Measurements from ENCODE around the gene PXDN. TPM values are rescaled to one million over a fixed set of nuclear protein-coding genes. Genes with fewer than 3 reads are reported as not detected.
"Not testable (repeated sequence)": the region's sequence is repeated elsewhere in the genome, so short reads cannot be mapped to it uniquely, and the experiment has no call there.

The PXDN gene
- total RNA-seq, 1 experiment from 2014 or later = 146 TPM

DNA sequence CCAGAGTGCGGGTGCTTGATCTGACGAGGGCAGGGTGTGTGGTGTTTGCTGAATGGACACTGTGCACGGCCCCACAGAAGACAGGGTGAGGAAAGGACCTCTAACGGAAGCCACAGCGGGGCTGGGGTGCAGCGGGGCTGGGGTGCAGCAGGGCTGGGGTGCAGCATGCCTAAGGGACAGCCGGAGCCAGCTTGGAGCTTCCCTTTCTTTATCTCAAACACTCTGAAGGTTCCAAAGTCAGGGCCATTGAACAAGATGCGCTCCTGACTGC is 35.0 kb downstream of the PXDN start (continued):
- no peak for TF ChIP-seq JAZF1 (CRISPR knock-in tag; IDR thresholded peaks at IDR 0.05)

- H3K27me3 Mint-ChIP-seq (ENCODE audit: low read depth) = no peaks in the 10 kb centered on the region
- no peak for DNase-seq (ENCODE audit: low spot score)
- CTCF ChIA-PET = interaction anchor here (0.6 to 1.4 kb wide), 8 partner anchors 12 to 158 kb away, joined by 3 to 11 read pairs (median 4); no protein-coding TSS in a partner anchor
- no peak; the same call in 1 of the 2 replicates for ATAC-seq
- H3K36me3 Mint-ChIP-seq = no peaks in the 10 kb centered on the region
- TF ChIP-seq TEAD4 (CRISPR knock-in tag; IDR thresholded peaks at IDR 0.05) (no peak), E2F4 (CRISPR knock-in tag; IDR thresholded peaks at IDR 0.05; ENCODE audit: borderline replicate concordance, low read depth) (no peak), ZNF121 (CRISPR knock-in tag; IDR thresholded peaks at IDR 0.05) (no peak), PRDM15 (CRISPR knock-in tag; IDR thresholded peaks at IDR 0.05) (no peak), KAT7 (CRISPR knock-in tag; IDR thresholded peaks at IDR 0.05; ENCODE audit: borderline replicate concordance) (no peak), RELA (CRISPR knock-in tag; IDR thresholded peaks at IDR 0.05; ENCODE audit: borderline replicate concordance) (no peak)
- TF ChIP-seq, protein P1, sequence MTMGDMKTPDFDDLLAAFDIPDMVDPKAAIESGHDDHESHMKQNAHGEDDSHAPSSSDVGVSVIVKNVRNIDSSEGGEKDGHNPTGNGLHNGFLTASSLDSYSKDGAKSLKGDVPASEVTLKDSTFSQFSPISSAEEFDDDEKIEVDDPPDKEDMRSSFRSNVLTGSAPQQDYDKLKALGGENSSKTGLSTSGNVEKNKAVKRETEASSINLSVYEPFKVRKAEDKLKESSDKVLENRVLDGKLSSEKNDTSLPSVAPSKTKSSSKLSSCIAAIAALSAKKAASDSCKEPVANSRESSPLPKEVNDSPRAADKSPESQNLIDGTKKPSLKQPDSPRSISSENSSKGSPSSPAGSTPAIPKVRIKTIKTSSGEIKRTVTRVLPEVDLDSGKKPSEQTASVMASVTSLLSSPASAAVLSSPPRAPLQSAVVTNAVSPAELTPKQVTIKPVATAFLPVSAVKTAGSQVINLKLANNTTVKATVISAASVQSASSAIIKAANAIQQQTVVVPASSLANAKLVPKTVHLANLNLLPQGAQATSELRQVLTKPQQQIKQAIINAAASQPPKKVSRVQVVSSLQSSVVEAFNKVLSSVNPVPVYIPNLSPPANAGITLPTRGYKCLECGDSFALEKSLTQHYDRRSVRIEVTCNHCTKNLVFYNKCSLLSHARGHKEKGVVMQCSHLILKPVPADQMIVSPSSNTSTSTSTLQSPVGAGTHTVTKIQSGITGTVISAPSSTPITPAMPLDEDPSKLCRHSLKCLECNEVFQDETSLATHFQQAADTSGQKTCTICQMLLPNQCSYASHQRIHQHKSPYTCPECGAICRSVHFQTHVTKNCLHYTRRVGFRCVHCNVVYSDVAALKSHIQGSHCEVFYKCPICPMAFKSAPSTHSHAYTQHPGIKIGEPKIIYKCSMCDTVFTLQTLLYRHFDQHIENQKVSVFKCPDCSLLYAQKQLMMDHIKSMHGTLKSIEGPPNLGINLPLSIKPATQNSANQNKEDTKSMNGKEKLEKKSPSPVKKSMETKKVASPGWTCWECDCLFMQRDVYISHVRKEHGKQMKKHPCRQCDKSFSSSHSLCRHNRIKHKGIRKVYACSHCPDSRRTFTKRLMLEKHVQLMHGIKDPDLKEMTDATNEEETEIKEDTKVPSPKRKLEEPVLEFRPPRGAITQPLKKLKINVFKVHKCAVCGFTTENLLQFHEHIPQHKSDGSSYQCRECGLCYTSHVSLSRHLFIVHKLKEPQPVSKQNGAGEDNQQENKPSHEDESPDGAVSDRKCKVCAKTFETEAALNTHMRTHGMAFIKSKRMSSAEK (CRISPR knock-in tag; IDR thresholded peaks at IDR 0.05; ENCODE audit: borderline replicate concordance) = no peak
- POLR2A ChIA-PET = interaction anchor here (0.7 to 1.0 kb wide), 2 partner anchors 20 to 25 kb away, joined by 5 read pairs; no protein-coding TSS in a partner anchor
- H3K4me3 Mint-ChIP-seq = no peak overlapping the region
- H3K4me1 Mint-ChIP-seq = peaks cover 38% of the 10 kb centered on the region
- peak overlapping the region; percentile 84 for H3K27ac Mint-ChIP-seq
- no peaks in the 10 kb centered on the region for H3K9me3 Mint-ChIP-seq
These were observed 35.6 kb downstream of the PXDN start for GRCh38 chr2:1708476-1709334.

GRCh38 chr2:1707771-1708418 is 36.4 kb downstream of the PXDN start:
- CTCF ChIA-PET = interaction anchor here (0.6 to 1.4 kb wide), 8 partner anchors 12 to 157 kb away, joined by 3 to 11 read pairs (median 4); no protein-coding TSS in a partner anchor
- POLR2A ChIA-PET = interaction anchor here (0.6 to 1.0 kb wide), 3 partner anchors 21 to 35 kb away, joined by 3 to 5 read pairs (median 5); no protein-coding TSS in a partner anchor
- TF ChIP-seq TEAD1 (CRISPR knock-in tag; IDR thresholded peaks at IDR 0.05) (peak; percentile 23; the same call in 1 of the 2 replicates), ZNF423 (CRISPR knock-in tag; IDR thresholded peaks at IDR 0.05) (peak; percentile 47; the same call in 1 of the 2 replicates), MAX (CRISPR knock-in tag; IDR thresholded peaks at IDR 0.05) (peak; percentile 16; the same call in 1 of the 2 replicates), NFE2L1 (CRISPR knock-in tag; IDR thresholded peaks at IDR 0.05) (no peak), FOXK1 (CRISPR knock-in tag; IDR thresholded peaks at IDR 0.05) (peak; percentile 17; the same call in 1 of the 2 replicates), ZNF416 (CRISPR knock-in tag; IDR thresholded peaks at IDR 0.05) (no peak)
- TF ChIP-seq, protein P2, sequence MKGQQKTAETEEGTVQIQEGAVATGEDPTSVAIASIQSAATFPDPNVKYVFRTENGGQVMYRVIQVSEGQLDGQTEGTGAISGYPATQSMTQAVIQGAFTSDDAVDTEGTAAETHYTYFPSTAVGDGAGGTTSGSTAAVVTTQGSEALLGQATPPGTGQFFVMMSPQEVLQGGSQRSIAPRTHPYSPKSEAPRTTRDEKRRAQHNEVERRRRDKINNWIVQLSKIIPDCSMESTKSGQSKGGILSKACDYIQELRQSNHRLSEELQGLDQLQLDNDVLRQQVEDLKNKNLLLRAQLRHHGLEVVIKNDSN (CRISPR knock-in tag; IDR thresholded peaks at IDR 0.05) = 0 out of 2 replicates have a peak, but pooled peaks have one; percentile 14
- peak overlapping the region; percentile 35; the same call in 1 of the 2 replicates for H3K4me3 Mint-ChIP-seq
- H3K9me3 Mint-ChIP-seq = no peaks in the 10 kb centered on the region
- H3K36me3 Mint-ChIP-seq = no peaks in the 10 kb centered on the region
- H3K27me3 Mint-ChIP-seq (ENCODE audit: low read depth) = no peaks in the 10 kb centered on the region
- ATAC-seq (peak; percentile 71), DNase-seq (ENCODE audit: low spot score) (peak; percentile 66)
- H3K4me1 Mint-ChIP-seq = peaks cover 36% of the 10 kb centered on the region
- H3K27ac Mint-ChIP-seq = peak overlapping the region; percentile 84

- peaks cover 51% of the 10 kb centered on the region for H3K4me1 Mint-ChIP-seq
- POLR2A ChIA-PET; H3K4me3 Mint-ChIP-seq; ATAC-seq; H3K9me3 Mint-ChIP-seq; H3K27ac Mint-ChIP-seq; DNase-seq (ENCODE audit: low spot score); H3K27me3 Mint-ChIP-seq (ENCODE audit: low read depth); H3K36me3 Mint-ChIP-seq: not testable (repeated sequence)
- CTCF ChIA-PET = interaction anchor here (1.2 to 1.5 kb wide), 2 partner anchors 26 to 45 kb away, joined by 4 to 7 read pairs; no protein-coding TSS in a partner anchor
These were observed 38.0 kb downstream of the PXDN start for GRCh38 chr2:1706089-1706841.
